ENCODE results near the gene PIGBOS1.
A peak's percentile ranks its signal among the peaks of the same experiment; 100 is the strongest.
"Not testable (repeated sequence)": the region's sequence is repeated elsewhere in the genome, so short reads cannot be mapped to it uniquely, and the experiment has no call there.

Gene PIGBOS1, protein sequence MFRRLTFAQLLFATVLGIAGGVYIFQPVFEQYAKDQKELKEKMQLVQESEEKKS

DNA sequence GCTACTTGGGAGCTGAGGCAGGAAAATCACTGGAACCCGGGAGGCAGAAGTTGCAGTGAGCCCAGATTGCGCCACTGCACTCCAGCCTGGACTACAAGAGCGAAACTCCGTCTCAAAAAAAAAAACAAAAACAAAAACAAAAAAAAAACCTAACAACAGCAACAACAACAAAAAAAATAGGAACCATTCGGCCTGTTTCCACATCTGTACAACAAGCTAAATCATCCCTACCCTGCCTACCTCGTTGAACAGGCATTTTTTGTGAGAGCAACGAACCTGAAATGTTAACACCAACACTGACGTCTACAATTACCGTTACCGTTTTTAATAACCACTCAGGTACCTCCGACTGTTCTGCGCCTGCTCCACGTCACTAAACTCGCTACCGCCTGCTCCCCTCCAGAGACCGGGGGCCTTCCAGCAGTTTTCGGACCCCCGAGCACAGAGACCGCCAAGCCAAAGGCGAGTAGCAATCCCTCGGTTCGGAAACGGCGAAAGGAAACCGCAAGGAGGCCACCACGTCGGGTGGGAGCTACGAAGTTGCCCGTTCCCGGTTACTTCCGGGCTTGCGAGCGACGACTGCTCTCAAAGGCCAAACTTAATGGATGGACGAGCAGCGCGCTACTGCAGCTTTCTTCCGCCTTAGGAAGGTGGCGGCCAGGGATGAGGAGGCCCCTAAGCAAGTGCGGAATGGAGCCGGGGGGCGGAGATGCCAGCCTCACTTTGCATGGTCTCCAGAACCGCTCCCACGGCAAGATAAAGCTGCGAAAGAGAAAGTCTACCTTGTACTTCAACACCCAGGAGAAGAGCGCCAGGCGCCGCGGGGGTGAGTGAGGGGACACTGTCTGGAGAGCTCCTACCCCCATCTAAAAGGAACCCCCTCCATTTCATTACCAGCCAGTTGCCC, at the start of gene PIGBOS1, which contains the start of gene PIGB:
Gene PIGBOS1, minus strand, starts transcription at position 536 of the 907 bp plus-strand sequence. CDS start 1,331 bp downstream, outside the sequence.
Gene PIGB, plus strand, starts transcription at position 635 of the 907 bp plus-strand sequence. Its CDS starts 29 bp downstream, at position 664.
- DNase-seq (ENCODE audit: low read depth in 2 of 2) = peak; percentile 55 to 67

GRCh38 chr15:55366981-55367380, 48.1 kb upstream of the PIGBOS1 start:
- no peak for DNase-seq (ENCODE audit: low read depth in 2 of 2)

DNA sequence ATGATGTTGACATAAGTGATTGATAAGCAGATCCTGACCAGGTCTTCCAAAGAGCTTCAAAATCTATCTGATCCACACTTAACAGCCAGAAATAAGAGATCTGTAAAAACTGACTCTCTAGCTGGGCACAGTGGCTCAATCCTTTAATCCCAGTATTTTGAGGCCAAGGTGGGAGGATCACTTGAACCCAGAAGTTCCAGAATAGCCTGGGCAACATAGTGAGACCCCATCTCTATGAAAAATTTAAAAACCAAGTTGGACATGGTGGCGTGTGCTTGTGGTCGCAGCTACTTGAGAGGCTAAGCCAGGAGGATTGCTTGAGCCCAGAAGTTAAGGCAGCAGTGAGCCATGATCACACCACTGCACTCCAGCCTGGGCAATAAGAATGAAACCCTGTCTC, 43.7 kb upstream of the PIGBOS1 start:
- no peak for DNase-seq (ENCODE audit: low read depth in 2 of 2)

DNA sequence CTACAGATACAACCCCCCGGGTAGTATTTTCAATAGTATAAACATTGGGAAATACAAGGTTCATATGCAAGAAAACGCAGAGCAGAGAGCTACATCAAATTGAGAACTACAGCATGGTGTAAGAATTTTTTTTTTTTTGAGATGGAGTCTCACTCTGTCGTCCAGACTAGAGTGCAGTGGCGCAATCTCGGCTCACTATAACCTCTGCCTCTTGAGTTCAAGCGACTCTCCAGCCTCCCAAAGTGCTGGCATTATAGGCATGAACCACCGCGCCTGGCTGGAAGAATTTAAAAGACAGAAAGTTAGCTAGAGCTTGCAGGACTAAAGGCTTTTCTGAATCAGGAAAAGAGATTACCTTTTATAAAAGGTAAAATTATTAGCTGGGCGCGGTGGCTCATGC, 42.1 kb upstream of the PIGBOS1 start:
- no peak for DNase-seq (ENCODE audit: low read depth in 2 of 2)

DNA sequence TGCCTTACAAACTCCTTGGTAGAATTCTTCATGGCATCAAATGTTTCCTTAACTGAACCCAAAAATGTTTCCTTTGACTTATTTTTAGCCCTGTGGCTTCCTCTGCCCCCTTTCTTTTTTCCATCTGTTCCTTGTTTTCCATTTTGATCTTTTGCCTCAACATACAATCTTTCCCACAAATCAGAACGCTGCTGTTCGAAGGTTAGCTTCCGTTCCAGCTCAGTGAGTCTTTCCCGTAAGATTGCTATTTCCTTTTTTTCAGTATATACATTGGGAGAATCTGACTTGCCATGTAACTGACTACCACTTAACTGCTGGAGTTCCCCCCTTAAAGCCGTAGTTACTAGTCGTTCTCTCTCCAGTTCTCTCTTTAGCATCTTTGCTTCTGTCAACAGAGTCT, 41.3 kb upstream of the PIGBOS1 start:
- DNase-seq (ENCODE audit: low read depth in 2 of 2) = no peak

GRCh38 chr15:55358471-55358870, 39.5 kb upstream of the PIGBOS1 start:
- DNase-seq (ENCODE audit: low read depth in 2 of 2) = no peak

DNA sequence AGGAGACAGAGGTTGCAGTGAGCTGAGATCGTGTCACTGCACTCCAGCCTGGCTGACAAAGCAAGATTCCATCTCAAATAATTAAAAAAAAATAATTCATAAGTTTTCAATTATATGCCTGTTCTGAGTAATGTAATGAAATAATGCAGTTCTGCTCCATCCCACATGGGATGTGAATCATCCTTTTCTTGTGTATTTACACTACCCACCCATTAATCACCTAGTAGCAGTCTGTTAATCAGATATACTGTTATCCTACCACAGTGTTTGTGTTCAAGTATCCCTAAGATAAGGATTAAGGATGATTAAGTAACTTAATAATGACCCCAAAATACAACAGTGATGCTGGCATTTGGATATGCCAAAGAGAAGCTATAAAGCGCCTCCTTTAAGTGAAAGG, 38.9 kb upstream of the PIGBOS1 start:
- DNase-seq (ENCODE audit: low read depth in 2 of 2) = no peak

- DNase-seq (ENCODE audit: low read depth in 2 of 2) = no peak
Observed at GRCh38 chr15:55356985-55357585, 38.2 kb upstream of the PIGBOS1 start.

DNA sequence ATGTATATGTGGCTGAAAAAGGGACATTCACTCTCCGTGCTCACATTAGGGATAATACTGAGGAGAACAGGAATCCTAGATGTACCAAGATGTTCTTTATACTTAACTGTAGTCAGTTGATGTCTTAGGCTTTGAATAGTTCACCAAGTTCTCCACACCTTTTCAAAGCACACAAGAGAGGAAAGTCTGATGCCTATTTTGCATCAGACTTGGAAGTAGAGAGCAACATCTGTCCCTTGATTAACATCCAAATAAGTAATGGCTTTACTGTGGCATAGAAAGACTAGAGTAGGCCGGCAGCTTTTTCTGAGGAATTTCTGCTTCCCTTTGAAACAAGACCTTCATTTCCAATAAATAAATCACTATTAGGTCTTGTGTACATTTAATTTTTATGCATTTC, 34.1 kb upstream of the PIGBOS1 start:
- no peak for DNase-seq (ENCODE audit: low read depth in 2 of 2)

GRCh38 chr15:55349282-55349681, 30.4 kb upstream of the PIGBOS1 start:
- DNase-seq (ENCODE audit: low read depth in 2 of 2) = no peak

- DNase-seq (ENCODE audit: low read depth in 2 of 2) = no peak
Observed at GRCh38 chr15:55348281-55348778, 29.4 kb upstream of the PIGBOS1 start.

DNA sequence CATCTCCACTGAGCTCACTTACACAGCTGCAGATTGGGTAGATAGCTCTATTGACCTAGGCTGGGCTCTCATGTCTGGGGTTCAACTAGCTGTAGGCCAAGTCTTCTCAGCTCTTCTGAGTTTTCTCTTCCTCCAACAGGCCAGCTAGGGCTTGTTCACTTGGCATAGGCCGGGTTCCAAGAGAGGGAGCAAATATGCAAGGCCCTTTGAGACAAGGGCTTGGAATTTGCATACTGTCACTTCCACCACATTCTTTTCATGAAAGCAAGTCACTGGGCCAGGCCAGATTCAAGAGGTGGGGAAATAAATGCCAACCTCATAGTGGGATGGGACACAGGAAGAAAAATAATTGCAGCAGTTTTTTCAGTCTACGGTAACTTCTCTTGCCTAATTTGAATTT, 25.3 kb upstream of the PIGBOS1 start:
- DNase-seq (ENCODE audit: low read depth in 2 of 2) = no peak

DNA sequence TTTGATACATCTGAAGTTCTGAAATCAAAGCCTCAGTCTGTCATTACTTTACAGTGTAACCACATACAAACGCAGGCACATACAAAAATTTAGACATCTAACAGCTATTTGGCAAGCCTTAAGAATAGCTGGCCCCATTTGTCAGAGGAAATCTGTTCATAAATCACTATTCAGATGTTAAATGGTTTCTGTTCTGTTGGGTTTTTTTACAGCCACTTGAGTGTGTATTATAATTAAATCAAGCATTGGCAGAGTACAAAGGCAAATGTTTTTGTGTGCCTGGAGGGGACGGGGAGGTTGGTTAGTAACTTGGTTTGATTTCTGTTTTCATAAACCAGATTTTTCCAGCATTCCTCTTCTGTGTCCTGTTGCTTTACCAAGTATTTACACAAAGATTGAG, 24.2 kb upstream of the PIGBOS1 start:
- DNase-seq (ENCODE audit: low read depth in 2 of 2) = no peak

DNA sequence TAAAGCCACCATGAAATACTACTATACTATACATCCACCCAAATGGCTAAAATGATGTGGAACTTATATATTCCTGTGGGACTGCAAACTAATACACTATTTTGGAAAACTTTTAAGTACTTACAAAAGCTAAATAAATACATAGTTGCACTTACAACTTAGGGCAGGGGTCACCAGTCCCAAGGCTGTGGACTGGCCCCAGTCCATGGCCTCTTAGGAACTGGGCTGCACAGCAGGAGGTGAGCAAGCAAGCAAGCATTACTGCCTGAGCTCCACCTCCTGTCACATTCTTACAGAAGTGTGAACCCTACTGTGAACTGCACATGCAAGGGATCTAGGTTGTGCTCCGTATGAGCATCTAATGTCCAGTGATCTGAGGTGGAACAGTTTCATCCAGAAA, 18.2 kb upstream of the PIGBOS1 start:
- DNase-seq (ENCODE audit: low read depth in 2 of 2) = no peak

- no peak for DNase-seq (ENCODE audit: low read depth in 2 of 2)
Observed at GRCh38 chr15:55334997-55335396, 16.1 kb upstream of the PIGBOS1 start.

DNA sequence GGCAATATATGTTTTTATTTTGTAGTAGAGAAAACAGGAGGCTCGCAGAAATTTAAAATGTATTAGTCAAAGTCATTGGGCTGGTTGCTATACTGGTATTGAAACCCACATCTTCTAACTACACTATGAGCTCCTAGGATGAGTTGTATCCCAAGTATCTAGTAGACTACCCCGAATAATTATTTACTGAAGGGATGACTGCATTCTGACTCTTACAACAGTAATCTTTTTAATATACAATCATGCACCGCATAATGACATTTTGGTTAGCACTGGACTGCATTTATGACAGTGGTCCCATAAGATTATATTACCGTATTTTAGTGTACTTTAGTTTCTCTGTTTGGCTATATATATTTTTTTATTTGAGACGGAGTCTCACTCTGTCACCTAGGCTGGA, 15.4 kb upstream of the PIGBOS1 start:
- no peak for DNase-seq (ENCODE audit: low read depth in 2 of 2)

DNA sequence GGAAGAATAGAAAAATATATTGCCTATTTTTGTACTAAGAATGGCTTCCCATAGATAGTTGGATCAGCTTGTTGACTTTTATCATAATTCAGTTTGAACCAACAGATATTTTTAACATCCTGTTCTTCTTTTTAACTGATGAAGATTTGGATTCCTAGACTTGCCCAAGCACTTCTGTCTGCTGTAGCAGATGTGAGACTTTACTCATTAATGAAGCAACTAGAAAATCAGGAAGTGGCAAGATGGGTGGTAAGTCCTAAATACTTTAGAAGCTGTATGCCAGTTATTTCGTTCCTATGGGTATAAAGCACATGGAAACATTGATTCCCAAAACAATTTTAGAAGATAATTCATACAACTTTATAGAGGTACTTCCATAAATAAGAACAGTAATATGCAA, 8.5 kb upstream of the PIGBOS1 start:
- no peak for DNase-seq (ENCODE audit: low read depth in 2 of 2)

- no peak for DNase-seq (ENCODE audit: low read depth in 2 of 2)
Observed at GRCh38 chr15:55322467-55322866, 3.5 kb upstream of the PIGBOS1 start.

GRCh38 chr15:55320963-55321362, 2.0 kb upstream of the PIGBOS1 start:
- no peak for DNase-seq (ENCODE audit: low read depth in 2 of 2)

DNA sequence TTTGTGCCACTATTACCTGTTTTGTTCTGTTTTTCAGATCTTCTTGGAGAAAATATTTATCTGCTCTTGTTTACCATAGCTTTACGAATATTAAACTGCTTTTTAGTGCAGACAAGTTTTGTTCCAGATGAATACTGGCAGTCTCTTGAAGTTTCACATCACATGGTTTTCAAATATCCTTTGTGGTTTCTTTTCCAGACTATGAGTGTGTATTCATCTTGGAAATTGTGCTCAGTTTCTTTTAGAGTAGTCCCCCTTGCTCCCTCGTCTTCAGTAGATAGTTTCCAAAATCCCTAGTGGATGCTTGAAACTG, 1.3 kb upstream of the PIGBOS1 start:
- no peak for DNase-seq (ENCODE audit: low read depth in 2 of 2)

GRCh38 chr15:55319537-55320237, 764 bp upstream of the PIGBOS1 start:
- no peak for DNase-seq (ENCODE audit: low read depth in 2 of 2)

- not testable (repeated sequence) for DNase-seq (ENCODE audit: low read depth in 2 of 2)
Observed at GRCh38 chr15:55302801-55303200, 16.1 kb downstream of the PIGBOS1 start.

Data from stimulated activated CD8-positive, alpha-beta memory T cell treated with anti-CD3 and anti-CD28 coated beads, Interleukin-7, amount 100 ng/mL, for 4 hours (primary cell).